Right lobe of liver (tissue), 4 donors: ENCODE data around the gene CACNA1F.

Experiments used
- CTCF ChIP-seq, 4 donors: fragments of 200-600 bp in 3 of 4; fragments of 450-650 bp in 1 of 4; IDR thresholded peaks; one replicate each; pipeline versions ENCODE4 v1.5.1 to v1.8.0; 2016 to 2022; ENCODE audit warnings: antibody characterized with exemption in 4 of 4, mild to moderate bottlenecking in 2 of 4
- POLR2A ChIP-seq: fragments of 450-650 bp; IDR thresholded peaks from one replicate; pipeline ENCODE4 v1.6.1; 2017; ENCODE audit warnings: antibody characterized with exemption, mild to moderate bottlenecking
- donor health status: DM: no; HTN: no; CAD: no.
- donor health status: DM: no; HTN: no; CAD: no.
- donor health status: DM: no; HTN: yes; CAD: no.

GRCh38 chrX:49257846-49258748 is 25.0 kb upstream of the CACNA1F start:
- TF ChIP-seq CTCF (IDR thresholded peaks at IDR 0.05), result no peak
- no peak for TF ChIP-seq POLR2A
